GM15510 (cell line): ENCODE measurements around the gene ERGIC1.

ENCODE experiments used
- POLR2A ChIP-seq: IDR thresholded peaks from 3 replicates; pipeline ENCODE4 v1.6.1; 2011; ENCODE audit warnings: borderline replicate concordance; ENCODE audit not compliant: insufficient read length; ENCODE audit errors: extremely low read depth

Gene ERGIC1

DNA sequence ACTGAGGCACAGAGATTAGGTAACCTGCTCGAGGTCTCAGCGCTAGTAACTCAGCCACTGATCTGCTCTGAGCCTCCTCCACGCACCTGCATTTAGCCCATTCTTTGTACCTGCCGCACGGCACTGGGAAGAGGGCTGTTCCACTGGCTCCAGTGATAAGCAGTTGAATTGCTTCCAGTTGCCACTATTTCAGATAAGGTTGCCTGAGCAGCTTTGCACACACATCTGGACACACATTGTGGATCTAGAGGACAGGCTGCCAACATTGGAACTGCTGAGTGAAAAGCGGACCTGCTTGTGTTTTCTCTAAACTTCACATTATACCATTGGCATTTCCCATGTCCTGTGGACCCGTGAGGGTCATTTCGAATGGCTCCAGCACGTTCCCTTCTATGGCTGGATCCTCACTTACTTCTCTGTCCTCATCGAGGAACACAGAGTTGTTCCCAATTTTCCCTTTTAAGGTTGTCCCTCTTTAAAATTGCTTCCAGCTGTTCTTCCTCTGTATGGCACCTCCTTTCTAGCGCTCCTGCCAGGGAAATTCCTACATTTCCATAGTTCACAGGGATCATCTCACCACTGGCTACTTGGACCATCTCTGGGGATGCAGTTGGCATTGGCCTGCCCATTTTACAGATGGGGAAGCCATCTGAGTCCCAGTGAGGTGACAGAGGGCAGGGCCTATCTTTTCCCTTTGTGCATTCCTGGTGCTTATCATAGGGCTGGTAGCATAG, 79.2 kb downstream of the ERGIC1 start:
- no peak for TF ChIP-seq POLR2A

- TF ChIP-seq POLR2A = no peak
Measured at GRCh38 chr5:172915514-172915913, 81.5 kb downstream of the ERGIC1 start.

DNA sequence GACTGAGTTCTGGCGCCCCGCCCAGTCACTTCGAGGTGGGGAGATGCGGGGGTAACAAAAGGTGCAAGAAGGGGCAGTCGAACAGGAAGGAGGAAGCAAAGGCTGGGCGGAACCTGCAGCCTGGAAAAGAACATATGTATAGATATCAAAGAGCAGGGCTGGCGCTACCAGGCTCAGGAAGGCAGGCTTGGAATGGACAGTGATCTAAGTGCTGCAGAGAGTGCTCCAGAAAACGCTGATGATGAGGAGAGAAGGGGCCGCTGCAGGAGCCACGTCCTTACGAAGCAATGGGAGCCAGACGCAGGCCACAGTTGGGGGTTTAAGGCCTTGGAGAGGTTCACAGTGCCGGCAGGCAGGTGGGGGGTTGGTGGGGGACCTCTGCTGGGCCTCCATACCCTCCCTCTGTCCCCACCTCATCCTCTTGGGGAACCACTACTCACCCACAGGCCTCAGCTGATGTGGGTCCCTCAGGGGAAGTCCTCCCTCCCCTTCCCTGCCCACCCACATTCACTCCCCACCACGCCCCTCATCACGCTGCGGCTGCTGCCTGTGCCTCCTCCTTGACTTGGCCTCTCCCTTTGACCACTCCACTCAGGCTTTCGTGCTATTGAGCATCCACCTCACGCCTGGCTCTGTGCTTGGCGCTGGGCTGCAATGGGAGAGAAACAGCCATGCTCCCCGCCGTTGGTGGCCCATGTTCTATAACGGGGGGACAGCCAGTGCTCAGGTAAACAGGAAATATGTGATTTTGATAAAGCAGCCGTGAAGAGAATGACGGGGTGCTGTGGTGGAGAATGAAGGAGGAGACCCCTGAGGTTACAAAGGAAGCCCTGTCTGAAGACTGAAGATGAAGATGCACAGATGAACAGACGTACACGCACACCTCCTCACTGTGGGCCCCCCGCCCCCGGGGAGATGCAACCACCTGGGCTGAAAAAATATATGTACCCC, 84.6 kb downstream of the ERGIC1 start:
- TF ChIP-seq POLR2A = no peak

DNA sequence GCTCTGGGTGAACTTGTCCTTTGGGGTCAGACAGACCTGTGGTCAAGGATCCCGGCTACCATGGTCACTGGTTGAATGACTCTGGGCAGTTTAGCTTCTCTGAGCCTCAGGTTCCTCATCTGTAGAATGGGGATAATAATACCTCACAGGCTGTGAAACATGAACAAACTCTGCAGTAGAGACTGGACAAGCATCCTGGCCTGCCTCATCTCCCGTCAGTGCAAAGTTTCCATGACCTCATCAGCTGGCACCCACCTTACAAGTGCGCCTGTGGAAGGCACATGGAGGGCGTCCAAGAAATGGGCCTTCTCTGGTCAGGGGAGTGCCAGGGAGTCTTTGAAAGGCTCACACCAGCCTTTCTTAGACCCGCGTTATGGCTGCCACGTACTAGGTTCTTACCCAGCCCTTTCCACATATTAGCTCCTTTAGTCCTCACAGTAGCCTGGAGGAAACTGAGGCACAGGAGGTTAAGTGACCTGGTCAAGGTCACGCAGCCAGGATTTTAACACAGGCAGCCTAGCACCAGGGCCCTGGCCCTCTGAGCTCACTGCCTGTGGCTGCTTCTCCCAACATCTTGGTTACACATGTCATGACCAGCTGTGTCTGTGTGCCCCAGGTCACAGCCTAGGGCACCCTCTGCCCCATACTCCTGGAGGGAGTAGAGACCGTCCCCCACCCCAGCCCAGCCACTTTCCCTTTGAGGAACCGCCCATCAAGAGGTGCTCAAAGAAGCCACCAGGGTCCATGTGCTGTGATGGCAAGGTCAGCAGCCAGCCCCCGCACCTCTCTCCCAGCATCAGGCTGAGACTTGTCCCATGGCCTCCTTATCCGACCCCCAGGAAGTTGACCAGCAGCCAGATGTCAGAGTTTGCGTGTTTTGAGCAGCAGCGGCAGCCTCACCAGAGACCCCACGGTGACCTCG, 85.7 kb downstream of the ERGIC1 start:
- TF ChIP-seq POLR2A = no peak

DNA sequence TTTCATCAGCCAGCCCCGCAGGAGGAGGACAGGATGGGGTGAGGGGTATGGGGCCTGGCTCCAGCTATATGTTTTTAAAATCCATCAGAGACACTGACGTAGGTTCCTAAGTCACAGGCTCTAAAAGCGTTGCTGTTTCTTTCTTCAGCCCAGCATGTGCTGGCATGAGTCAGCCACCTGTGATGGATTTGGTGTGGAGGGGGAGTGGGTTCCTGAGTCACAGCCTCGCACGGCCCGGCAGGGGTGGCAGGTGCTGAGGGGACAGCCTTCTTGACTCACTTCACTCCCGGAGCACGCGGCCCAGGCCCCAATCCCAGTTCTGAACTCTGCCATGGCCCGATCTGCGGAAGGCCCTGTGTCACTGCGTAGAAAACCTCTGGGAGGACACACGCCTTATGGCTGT, 86.4 kb downstream of the ERGIC1 start:
- TF ChIP-seq POLR2A = no peak

DNA sequence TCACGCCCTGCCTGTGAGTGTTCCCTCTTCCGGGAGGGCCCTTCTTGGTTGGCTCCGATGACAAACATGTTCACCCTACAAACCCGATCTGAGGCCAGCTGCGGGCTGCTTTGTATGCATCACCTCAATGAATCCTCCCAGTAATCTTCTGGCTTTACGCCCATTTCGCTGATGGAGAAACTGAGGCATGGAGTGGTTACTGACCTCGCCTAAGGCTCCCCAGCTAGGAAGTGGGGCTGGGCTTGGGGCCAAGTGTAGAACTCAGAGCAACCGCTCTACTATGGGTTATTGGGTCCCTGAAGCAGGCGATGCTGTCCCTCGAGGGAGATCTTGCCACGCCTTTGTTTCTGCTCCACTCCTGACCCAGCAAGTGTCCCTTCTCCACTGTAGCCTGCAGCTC, 86.9 kb downstream of the ERGIC1 start:
- no peak for TF ChIP-seq POLR2A

GRCh38 chr5:172921906-172922305, 87.9 kb downstream of the ERGIC1 start:
- TF ChIP-seq POLR2A = no peak

DNA sequence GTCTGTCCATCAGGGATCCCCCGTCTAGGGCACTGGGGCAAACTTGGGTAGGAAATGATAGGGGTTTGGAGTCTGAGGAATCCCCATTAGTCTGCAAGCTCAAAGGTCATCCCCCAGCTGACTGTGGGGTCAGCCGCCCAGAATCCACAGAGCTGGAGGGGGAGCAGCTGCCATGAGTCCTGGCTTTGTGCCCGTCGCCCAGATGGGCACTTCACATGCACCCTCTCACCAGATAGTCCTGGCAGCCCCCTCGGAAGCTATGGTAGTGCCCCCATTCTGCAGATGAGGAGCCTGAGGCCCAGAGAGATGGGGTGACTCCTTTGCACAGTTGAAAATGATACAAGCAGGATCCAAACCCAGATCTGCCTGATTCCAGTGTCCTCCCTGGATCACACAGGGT, 89.5 kb downstream of the ERGIC1 start:
- no peak for TF ChIP-seq POLR2A

DNA sequence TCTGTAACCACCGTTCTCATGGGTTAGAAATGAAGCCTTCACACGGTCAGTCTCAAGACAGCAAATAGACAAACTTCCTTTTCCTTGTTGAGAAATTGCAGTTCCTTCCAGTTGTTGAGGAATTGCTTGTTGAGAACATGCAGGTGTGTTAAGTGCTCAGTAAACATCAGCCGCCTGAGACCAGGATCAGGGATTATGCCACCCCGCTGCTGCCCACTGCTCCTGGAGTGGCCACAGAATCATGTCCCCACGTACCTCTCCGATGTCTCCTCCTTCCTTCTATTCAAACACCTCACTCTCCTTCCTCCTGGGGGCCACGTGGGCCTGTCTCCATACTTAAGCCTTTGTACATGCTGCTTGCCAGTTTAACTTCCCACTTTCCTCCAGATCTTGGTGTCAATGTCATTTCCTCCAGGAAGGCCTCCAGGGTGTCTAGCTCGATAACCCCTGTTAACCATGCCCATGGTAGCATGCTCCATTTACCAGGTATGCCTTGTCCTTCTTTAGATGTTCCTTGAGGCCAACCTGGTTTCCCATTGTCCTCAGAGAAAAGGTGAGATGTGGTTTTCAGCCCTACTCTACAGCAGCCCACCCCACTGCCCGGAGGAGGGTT, 91.4 kb downstream of the ERGIC1 start:
- no peak for TF ChIP-seq POLR2A

- no peak for TF ChIP-seq POLR2A
Measured at GRCh38 chr5:172926008-172926523, 92.0 kb downstream of the ERGIC1 start.

DNA sequence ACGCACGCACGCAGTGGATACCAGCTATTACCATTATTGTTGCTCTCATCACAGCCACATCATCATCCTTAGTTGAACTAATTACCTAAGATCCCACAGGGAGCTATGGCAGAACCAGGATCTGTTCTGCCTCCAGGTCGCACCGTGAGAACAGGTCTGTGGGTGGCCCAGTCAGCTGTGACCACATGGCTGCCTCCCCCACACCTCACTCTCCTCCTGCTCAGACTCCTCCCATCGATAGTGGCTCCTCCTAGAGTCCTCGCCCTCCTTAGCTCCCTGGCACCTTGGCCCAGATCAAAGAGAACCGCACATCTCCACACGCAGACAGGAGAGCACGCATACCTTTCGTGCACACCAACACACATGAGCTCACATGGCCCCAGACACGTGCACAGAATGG, 92.7 kb downstream of the ERGIC1 start:
- TF ChIP-seq POLR2A = no peak

- TF ChIP-seq POLR2A = no peak
Measured at GRCh38 chr5:172929371-172929838, 95.4 kb downstream of the ERGIC1 start.

DNA sequence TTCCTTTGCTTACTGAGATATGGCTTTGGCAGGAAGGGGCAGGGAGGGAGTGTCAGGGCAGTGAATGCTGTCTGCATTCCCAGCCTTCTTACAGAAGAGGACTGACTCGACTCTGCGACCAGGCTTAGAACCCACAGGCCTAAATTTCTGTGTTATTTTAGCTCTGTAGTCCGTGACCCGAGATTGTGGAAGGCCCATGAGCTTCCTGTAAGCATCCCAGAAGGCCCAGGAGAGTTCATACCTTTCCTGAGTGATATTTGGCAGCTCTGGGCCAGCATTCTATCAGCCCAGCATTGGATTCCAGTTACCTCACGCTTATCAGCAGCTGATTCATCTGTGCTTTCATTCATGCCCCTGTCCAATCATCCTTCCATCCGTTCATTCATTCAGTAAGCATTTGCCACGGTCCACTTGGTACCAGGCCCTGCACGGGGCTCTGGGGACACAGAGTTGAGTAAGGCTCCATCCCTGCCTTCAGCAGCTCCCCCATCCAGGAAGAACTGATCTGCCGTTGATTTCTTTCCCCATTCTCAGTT, 97.0 kb downstream of the ERGIC1 start:
- TF ChIP-seq POLR2A = no peak
